A549 (cell line): ENCODE results near the gene TIE1. TPM values are rescaled to one million over a fixed set of nuclear protein-coding genes. Genes with fewer than 3 reads are reported as not detected.

Experiments used
- ATAC-seq, 2 experiments: fragments of 200-7000 bp in 1 of 2; fragments of >200 bp in 1 of 2; cut with Nextera tagmentation in 1 of 2; cut with Tn5 transposase in 1 of 2; 3 replicates each; pipeline versions ENCODE4 v1.8.0 to v1.9.1; 2018 to 2020; ENCODE audit warnings: mild to moderate bottlenecking in 1 of 2, moderate library complexity in 1 of 2
- CTCF ChIA-PET: fragments of 300-600 bp; sonication (Branson Sonifier 250); formaldehyde crosslinking; extraction: SDS; loops from one replicate; lab custom pipeline; 2021; ENCODE audit warnings: antibody characterized with exemption, inconsistent platforms; lab: Yijun Ruan, JAX
- POLR2A ChIA-PET: fragments of 350-600 bp; formaldehyde crosslinking; extraction: SDS; loops from one replicate; lab custom pipeline; 2021; ENCODE audit warnings: antibody characterized with exemption, inconsistent platforms; lab: Yijun Ruan, JAX
- DNase-seq, 2 experiments: peaks; one replicate each; pipeline versions ENCODE4 v3.0.0 to v3.0.0-alpha.2; 2011 to 2016; ENCODE audit warnings: low read depth in 1 of 2, low spot score in 1 of 2
- FAIRE-seq: peaks from 2 replicates; lab custom pipeline; 2011; peaks lifted over from hg19 to GRCh38; lab: Jason Lieb, UNC
- H3K27ac ChIP-seq, 2 experiments: fragments of >200 bp; sonication (Bioruptor Twin); formaldehyde crosslinking; 3 replicates each; pipeline ENCODE4 v1.5.1; 2016 to 2017
- H3K4me1 ChIP-seq: fragments of >200 bp; sonication (Bioruptor Twin); formaldehyde crosslinking; 3 replicates; pipeline ENCODE4 v1.6.1; 2016
- H3K4me2 ChIP-seq: fragments of >200 bp; sonication (Bioruptor Twin); formaldehyde crosslinking; 3 replicates; pipeline ENCODE4 v1.6.1; 2016
- H3K4me3 ChIP-seq: fragments of >200 bp; sonication (Bioruptor Twin); formaldehyde crosslinking; 3 replicates; pipeline ENCODE4 v1.5.1; 2016
- H3K9me3 ChIP-seq: fragments of >200 bp; sonication (Bioruptor Twin); formaldehyde crosslinking; 3 replicates; pipeline ENCODE4 v1.6.1; 2016
- CBX8 ChIP-seq: fragments of 200-600 bp; sonication (generic); IDR thresholded peaks from 2 replicates; pipeline ENCODE4 v1.6.1; 2016
- EHF ChIP-seq: fragments of 250-450 bp; sonication (Bioruptor Pico); IDR thresholded peaks from 2 replicates; pipeline ENCODE4 v1.5.0; 2020; ENCODE audit warnings: mild to moderate bottlenecking
- GATA3 ChIP-seq: IDR thresholded peaks from 2 replicates; pipeline ENCODE4 v1.6.1; 2012; ENCODE audit warnings: borderline replicate concordance
- HOXB13 ChIP-seq: fragments of 250-450 bp; sonication (Bioruptor Pico); IDR thresholded peaks from 2 replicates; pipeline ENCODE4 v1.5.0; 2020; ENCODE audit warnings: low read depth, mild to moderate bottlenecking, moderate library complexity
- MAFK ChIP-seq: fragments of 450-650 bp; IDR thresholded peaks from 2 replicates; pipeline ENCODE4 v1.6.1; 2014; ENCODE audit not compliant: partially characterized antibody
- MYC ChIP-seq: IDR thresholded peaks from 2 replicates; pipeline ENCODE4 v1.6.1; 2012; ENCODE audit warnings: mild to moderate bottlenecking, inconsistent platforms, low read length, improper control_type of control experiment, borderline replicate concordance
- PHF8 ChIP-seq: fragments of 200-600 bp; sonication (generic); IDR thresholded peaks from 2 replicates; pipeline ENCODE4 v1.6.1; 2016; ENCODE audit warnings: low read depth, mild to moderate bottlenecking, antibody characterized with exemption, moderate library complexity, borderline replicate concordance
- POLR2A ChIP-seq: IDR thresholded peaks from 2 replicates; pipeline ENCODE4 v1.6.1; 2012; ENCODE audit warnings: mild to moderate bottlenecking, low read length
- POLR2AphosphoS2 ChIP-seq: conservative IDR thresholded peaks from 2 replicates; pipeline ENCODE4 v1.6.1; 2012; ENCODE audit warnings: low read length, improper control_type of control experiment, inconsistent platforms
- RNF2 ChIP-seq: fragments of 200-600 bp; sonication (generic); IDR thresholded peaks from 2 replicates; pipeline ENCODE4 v1.6.1; 2016; ENCODE audit warnings: low read depth, mild to moderate bottlenecking, antibody characterized with exemption, moderate library complexity, borderline replicate concordance
- ZC3H11A ChIP-seq: fragments of 450-650 bp; IDR thresholded peaks from 2 replicates; pipeline ENCODE4 v1.6.1; 2014; ENCODE audit warnings: antibody characterized with exemption, mild to moderate bottlenecking
- ZNF302 ChIP-seq: fragments of 250-450 bp; sonication (Bioruptor Pico); IDR thresholded peaks from 2 replicates; pipeline ENCODE4 v1.9.0; 2021; ENCODE audit warnings: inconsistent platforms, mild to moderate bottlenecking, moderate library complexity
- ZSCAN20 ChIP-seq: fragments of 250-450 bp; sonication (Bioruptor Pico); IDR thresholded peaks from 2 replicates; pipeline ENCODE4 v1.8.0; 2022; ENCODE audit warnings: mild to moderate bottlenecking, moderate library complexity
- WGBS: methylation state at CpG from one replicate; pipeline ENCODE4 v1.1.6; 2017; ENCODE audit errors: missing lambda C conversion rate; 5-methylcytosine and 5-hydroxymethylcytosine counted together
- polyA plus RNA-seq, 4 experiments: library from polyadenylated mRNA; depleted of rRNA in 3 of 4; stranded (reverse); fragments of >200 nt; fragmentation: RNase III in 1 of 4; extraction: RNeasy Plus Mini Kit Qiagen cat#74134 plus additional on column Dnase treatment in 1 of 4; gene quantifications; 2 replicates in 3 of 4; 3 replicates in 1 of 4; pipeline ENCODE4 v1.2.3, GENCODE V29; 2011 to 2017
- TF ChIP-seq, protein P1 (sequence below): fragments of 250-450 bp; sonication (Bioruptor Pico); IDR thresholded peaks from 2 replicates; pipeline ENCODE4 v1.5.0; 2021; ENCODE audit warnings: mild to moderate bottlenecking, moderate library complexity, borderline replicate concordance
- TF ChIP-seq, protein P2 (sequence below): IDR thresholded peaks from 2 replicates; pipeline ENCODE4 v1.6.1; 2012
- TF ChIP-seq, protein P3 (sequence below): fragments of >200 bp; sonication (Bioruptor Twin); formaldehyde crosslinking; IDR thresholded peaks from 3 replicates; pipeline ENCODE4 v1.5.1; 2016
- TF ChIP-seq, protein P4 (sequence below): IDR thresholded peaks from 2 replicates; pipeline ENCODE4 v1.6.1; 2012; ENCODE audit warnings: low read depth, borderline replicate concordance

Gene TIE1
- polyA plus RNA-seq, 2 of the 4 experiments (the other 2 are of a cell fraction): not detected

DNA sequence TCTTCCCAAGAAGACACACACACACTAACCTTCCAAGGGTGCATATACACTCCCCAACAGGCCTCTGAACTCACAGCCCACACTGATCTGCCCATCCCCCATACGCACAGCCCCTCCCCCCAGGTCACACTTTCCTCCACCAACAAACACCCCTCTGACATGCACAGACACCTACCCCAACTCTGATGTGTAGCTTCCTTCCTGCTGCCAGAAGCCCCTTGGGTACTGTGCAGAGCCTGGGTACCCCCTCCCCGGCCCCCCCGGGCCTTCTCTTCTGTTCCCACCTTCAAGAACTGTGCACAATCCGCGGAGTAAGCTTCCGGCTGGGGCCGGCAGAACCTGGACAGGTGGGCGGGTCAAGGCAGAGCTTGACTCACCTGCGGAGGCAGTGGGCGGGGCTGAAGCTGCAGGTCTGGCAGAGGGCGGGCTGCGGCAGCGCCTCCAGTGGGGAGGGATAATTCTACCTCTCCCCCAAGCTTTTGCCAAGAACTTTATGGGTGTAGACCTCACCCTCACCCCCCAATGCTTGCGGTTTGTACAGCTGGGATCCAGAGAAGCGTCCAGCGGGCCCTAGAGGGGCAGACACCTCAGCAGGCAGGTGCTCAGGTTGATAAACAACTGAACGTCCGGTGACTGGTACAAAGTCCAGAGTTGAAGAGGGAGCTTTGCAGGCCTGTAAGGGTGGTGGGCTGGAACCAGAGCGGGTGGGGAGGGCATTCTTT, 15.4 kb upstream of the TIE1 start, which contains the start of gene C1orf210:
Gene C1orf210 (minus strand): TSS at position 313 of the 722 bp plus-strand sequence. CDS start 2,311 bp downstream, outside the sequence.
- Histone ChIP-seq H3K4me2 (no peak within 1 kb of the TSS), H3K9me3 (no peaks in the 10 kb centered on the region), H3K4me1 (no peaks in the 10 kb centered on the region), H3K27ac (no peak within 1 kb of the TSS), H3K4me3 (no peak within 1 kb of the TSS)
- TF ChIP-seq, protein P1, sequence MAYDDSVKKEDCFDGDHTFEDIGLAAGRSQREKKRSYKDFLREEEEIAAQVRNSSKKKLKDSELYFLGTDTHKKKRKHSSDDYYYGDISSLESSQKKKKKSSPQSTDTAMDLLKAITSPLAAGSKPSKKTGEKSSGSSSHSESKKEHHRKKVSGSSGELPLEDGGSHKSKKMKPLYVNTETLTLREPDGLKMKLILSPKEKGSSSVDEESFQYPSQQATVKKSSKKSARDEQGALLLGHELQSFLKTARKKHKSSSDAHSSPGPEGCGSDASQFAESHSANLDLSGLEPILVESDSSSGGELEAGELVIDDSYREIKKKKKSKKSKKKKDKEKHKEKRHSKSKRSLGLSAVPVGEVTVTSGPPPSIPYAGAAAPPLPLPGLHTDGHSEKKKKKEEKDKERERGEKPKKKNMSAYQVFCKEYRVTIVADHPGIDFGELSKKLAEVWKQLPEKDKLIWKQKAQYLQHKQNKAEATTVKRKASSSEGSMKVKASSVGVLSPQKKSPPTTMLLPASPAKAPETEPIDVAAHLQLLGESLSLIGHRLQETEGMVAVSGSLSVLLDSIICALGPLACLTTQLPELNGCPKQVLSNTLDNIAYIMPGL (CRISPR knock-in tag): no peak
- TF ChIP-seq, protein P2, sequence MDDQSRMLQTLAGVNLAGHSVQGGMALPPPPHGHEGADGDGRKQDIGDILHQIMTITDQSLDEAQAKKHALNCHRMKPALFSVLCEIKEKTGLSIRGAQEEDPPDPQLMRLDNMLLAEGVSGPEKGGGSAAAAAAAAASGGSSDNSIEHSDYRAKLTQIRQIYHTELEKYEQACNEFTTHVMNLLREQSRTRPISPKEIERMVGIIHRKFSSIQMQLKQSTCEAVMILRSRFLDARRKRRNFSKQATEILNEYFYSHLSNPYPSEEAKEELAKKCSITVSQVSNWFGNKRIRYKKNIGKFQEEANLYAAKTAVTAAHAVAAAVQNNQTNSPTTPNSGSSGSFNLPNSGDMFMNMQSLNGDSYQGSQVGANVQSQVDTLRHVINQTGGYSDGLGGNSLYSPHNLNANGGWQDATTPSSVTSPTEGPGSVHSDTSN: no peak
- no peak for TF ChIP-seq EHF (CRISPR knock-in tag)
- TF ChIP-seq, protein P3, sequence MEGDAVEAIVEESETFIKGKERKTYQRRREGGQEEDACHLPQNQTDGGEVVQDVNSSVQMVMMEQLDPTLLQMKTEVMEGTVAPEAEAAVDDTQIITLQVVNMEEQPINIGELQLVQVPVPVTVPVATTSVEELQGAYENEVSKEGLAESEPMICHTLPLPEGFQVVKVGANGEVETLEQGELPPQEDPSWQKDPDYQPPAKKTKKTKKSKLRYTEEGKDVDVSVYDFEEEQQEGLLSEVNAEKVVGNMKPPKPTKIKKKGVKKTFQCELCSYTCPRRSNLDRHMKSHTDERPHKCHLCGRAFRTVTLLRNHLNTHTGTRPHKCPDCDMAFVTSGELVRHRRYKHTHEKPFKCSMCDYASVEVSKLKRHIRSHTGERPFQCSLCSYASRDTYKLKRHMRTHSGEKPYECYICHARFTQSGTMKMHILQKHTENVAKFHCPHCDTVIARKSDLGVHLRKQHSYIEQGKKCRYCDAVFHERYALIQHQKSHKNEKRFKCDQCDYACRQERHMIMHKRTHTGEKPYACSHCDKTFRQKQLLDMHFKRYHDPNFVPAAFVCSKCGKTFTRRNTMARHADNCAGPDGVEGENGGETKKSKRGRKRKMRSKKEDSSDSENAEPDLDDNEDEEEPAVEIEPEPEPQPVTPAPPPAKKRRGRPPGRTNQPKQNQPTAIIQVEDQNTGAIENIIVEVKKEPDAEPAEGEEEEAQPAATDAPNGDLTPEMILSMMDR: no peak
- no peak for TF ChIP-seq RNF2
- no peak for TF ChIP-seq CBX8
- TF ChIP-seq ZSCAN20 (CRISPR knock-in tag): no peak
- TF ChIP-seq POLR2AphosphoS2: no peak
- no peak for TF ChIP-seq GATA3
- no peak for TF ChIP-seq PHF8
- TF ChIP-seq MAFK: no peak
- TF ChIP-seq HOXB13 (CRISPR knock-in tag): no peak
- TF ChIP-seq POLR2A: no peak
- TF ChIP-seq MYC: no peak
- no peak for TF ChIP-seq ZNF302
- POLR2A ChIA-PET: no interaction called here
- CTCF ChIA-PET: interaction anchor here (0.9 kb wide), 1 partner anchor 14 kb away, joined by 3 read pairs; no protein-coding TSS in a partner anchor
- FAIRE-seq (no peak), DNase-seq (no peak), ATAC-seq (no peak)
- 79% methylated on average over 11 of the region's 19 CpGs for WGBS

DNA sequence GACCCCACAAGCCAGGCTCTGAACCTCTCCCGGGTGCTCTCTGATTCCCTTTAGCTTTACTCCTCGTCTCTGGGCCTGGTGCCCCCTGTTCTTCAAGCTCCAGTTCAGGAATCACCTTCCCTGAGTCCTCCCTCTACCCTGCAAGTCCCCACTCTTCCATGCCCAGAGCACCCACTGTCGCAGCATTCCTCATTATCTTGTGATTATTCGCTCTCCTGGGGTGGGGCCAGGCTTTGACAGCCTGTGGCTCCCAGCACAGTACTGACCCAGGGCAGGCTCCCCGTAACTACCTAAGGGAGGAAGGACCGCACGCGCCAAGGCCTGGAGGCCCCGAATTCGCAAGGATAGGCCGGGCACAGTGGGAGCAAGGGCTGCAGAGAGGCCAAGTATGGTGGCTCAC, 14.7 kb upstream of the TIE1 start:
- POLR2A ChIA-PET: no interaction called here
- 85% methylated on average over 6 of the region's 11 CpGs for WGBS
- no peak overlapping the region for H3K4me3 ChIP-seq
- no peak for TF ChIP-seq ZC3H11A
- TF ChIP-seq, protein P4, sequence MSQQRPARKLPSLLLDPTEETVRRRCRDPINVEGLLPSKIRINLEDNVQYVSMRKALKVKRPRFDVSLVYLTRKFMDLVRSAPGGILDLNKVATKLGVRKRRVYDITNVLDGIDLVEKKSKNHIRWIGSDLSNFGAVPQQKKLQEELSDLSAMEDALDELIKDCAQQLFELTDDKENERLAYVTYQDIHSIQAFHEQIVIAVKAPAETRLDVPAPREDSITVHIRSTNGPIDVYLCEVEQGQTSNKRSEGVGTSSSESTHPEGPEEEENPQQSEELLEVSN: no peak
- TF ChIP-seq, protein P1 (CRISPR knock-in tag): no peak
- no peak for FAIRE-seq
- H3K4me2 ChIP-seq: no peak overlapping the region
- no peaks in the 10 kb centered on the region for H3K4me1 ChIP-seq
- CTCF ChIA-PET: no interaction called here
- no peak for ATAC-seq
- DNase-seq: no peak
- no peaks in the 10 kb centered on the region for H3K9me3 ChIP-seq
- no peak overlapping the region for H3K27ac ChIP-seq
